ENCODE data around the gene TSPEAR. TPM values are rescaled to one million over a fixed set of nuclear protein-coding genes. Genes with fewer than 3 reads are reported as not detected.

The TSPEAR gene
- total and polyA plus RNA-seq, 3 donors from 2014 or later = 0.53 to 0.62 (median 0.55) TPM

DNA sequence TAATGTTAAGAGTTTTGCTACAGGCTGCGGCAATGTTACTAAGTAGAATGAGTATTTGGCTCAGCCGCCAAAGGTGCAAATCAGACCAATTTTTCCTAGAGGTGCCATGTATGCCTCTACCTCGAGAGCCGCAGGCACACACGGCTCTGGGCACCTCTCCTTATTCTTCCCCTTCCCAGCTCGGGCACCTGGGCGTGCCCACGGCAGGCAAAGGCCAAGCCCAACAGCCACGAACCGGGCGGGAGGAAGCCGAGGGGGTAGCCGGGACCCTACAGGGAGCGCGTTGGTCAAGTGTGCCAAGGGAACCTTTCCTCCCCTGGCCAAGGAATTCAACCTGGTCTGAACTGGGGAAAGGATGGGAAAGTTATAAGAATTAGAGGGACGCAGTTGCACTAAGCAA lies 225.1 kb downstream of the TSPEAR start:
- intact Hi-C loops (cut with DNase I; ENCODE audit: low total_unique reads) = no loop called here
- H3K9me3 ChIP-seq = no peaks in the 10 kb centered on the region
- H3K36me3 ChIP-seq (ENCODE audit: low read depth, missing control alignments) = no peaks in the 10 kb centered on the region
- no peak overlapping the region for H3K27ac ChIP-seq
- no peaks in the 10 kb centered on the region for H3K4me1 ChIP-seq
- DNase-seq = no peak
- TF ChIP-seq POLR2A (IDR thresholded peaks at IDR 0.05) = no peak
- TF ChIP-seq, protein P1, sequence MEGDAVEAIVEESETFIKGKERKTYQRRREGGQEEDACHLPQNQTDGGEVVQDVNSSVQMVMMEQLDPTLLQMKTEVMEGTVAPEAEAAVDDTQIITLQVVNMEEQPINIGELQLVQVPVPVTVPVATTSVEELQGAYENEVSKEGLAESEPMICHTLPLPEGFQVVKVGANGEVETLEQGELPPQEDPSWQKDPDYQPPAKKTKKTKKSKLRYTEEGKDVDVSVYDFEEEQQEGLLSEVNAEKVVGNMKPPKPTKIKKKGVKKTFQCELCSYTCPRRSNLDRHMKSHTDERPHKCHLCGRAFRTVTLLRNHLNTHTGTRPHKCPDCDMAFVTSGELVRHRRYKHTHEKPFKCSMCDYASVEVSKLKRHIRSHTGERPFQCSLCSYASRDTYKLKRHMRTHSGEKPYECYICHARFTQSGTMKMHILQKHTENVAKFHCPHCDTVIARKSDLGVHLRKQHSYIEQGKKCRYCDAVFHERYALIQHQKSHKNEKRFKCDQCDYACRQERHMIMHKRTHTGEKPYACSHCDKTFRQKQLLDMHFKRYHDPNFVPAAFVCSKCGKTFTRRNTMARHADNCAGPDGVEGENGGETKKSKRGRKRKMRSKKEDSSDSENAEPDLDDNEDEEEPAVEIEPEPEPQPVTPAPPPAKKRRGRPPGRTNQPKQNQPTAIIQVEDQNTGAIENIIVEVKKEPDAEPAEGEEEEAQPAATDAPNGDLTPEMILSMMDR (IDR thresholded peaks at IDR 0.05) = no peak
- 66 to 71% methylated on average over 16 of the region's 16 CpGs for WGBS, 2 donors
- H3K4me3 ChIP-seq = peak overlapping the region in 1 of 2 donors; percentile 54
- H3K27me3 ChIP-seq = no peaks in the 10 kb centered on the region

DNA sequence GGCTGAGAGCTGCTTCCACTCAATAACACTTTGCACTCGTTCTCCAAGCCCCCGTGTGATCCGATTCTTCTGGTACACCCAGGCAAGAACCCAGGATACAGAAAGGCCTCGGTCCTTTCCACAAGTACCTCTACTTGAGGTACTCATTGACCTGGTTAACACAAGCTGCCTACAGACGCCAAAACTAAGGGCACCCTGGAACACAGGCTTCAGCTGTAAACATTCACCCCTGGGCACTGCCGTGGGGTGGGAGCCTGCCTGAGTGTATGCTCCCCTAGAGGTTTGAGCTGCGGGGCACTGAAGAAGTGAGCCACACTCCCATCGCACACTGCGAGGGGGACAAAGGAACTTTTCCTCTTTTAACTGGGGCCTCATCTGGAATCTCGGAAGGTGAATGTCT lies 225.6 kb downstream of the TSPEAR start:
- WGBS, 2 donors = 48 to 65% methylated on average over 10 of the region's 10 CpGs
- peak overlapping the region; percentile 37 to 54 for H3K4me3 ChIP-seq
- TF ChIP-seq POLR2A (IDR thresholded peaks at IDR 0.05) = no peak
- TF ChIP-seq, protein P1 (IDR thresholded peaks at IDR 0.05) = no peak
- DNase-seq = no peak
- no peaks in the 10 kb centered on the region for H3K9me3 ChIP-seq
- H3K4me1 ChIP-seq = no peaks in the 10 kb centered on the region
- intact Hi-C loops (cut with DNase I; ENCODE audit: low total_unique reads) = no loop called here
- no peaks in the 10 kb centered on the region for H3K36me3 ChIP-seq (ENCODE audit: low read depth, missing control alignments)
- H3K27ac ChIP-seq = no peak overlapping the region
- no peaks in the 10 kb centered on the region for H3K27me3 ChIP-seq

DNA sequence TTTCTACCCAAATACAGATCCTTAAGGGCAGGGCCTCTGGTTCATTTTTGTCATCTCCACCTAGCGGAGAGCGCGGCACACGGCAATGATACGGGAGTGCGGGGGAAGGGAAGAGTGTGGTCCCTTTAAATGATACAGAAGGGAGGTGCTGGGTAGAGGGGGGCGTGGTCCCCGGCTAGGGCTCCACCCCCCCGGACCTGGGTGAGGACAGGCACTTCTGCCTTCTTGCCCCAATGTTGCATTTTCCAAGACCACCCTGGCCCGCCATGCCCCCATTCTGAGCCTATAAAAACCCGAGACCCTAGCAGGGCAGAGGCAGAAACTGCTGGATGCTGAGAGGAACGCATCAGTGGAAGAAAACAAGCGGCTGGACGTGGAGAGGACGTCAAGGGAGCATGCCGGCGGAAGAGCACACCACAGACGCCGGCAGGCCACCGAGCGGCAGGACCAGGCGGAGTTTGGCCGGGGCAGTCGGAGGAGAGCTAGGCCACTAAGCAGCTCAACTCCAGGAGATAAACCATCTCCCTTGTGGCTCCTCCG lies 226.0 kb downstream of the TSPEAR start:
- H3K36me3 ChIP-seq (ENCODE audit: low read depth, missing control alignments) = no peaks in the 10 kb centered on the region
- TF ChIP-seq, protein P1 (IDR thresholded peaks at IDR 0.05) = peak in 1 of 3 experiments; percentile 23
- TF ChIP-seq POLR2A (IDR thresholded peaks at IDR 0.05) = no peak
- no peaks in the 10 kb centered on the region for H3K9me3 ChIP-seq
- H3K27me3 ChIP-seq = no peaks in the 10 kb centered on the region
- DNase-seq = peak; percentile 81
- peak overlapping the region; percentile 37 to 54 for H3K4me3 ChIP-seq
- intact Hi-C loops (cut with DNase I; ENCODE audit: low total_unique reads) = no loop called here
- H3K4me1 ChIP-seq = no peaks in the 10 kb centered on the region
- 51 to 66% methylated on average over 20 to 25 of the region's 25 CpGs for WGBS, 2 donors
- H3K27ac ChIP-seq = no peak overlapping the region

DNA sequence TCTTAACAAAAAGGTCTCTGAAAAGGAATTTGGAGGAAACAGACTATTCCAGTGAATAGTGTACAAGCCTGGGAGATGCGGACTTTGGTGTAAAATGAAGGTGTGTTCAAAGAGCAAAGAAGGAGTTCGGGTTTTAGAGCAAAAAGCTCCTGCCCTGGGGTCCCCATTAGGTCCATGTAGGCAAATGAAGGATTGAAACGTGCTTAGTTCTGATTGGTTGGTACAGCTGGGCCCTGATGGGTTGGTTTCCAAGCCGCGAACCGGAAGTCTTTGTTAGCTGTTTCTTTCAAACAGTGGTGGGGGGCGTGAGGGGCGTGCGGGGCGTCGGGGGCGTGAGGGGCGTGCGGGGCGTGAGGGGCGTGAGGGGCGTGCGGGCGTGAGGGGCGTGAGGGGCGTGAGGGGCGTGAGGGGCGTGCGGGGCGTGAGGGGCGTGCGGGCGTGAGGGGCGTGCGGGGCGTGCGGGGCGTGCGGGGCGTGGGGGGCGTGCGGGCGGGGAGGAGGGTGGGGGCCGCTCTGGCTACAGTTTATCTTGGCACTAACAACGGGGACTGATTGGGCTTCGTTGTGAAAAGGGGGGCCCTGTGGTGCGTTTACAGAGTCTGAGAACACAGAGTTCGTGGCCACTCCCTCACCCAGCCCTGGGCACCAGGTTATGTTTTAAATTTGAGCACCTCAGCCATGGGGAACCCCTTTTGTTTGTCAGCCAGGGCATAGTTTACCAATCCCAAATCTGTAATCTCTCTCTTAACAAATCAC lies 226.7 kb downstream of the TSPEAR start:
- WGBS, 2 donors = 65 to 74% methylated on average over 14 to 27 of the region's 43 CpGs
- H3K4me1 ChIP-seq = no peaks in the 10 kb centered on the region
- H3K36me3 ChIP-seq (ENCODE audit: low read depth, missing control alignments) = no peaks in the 10 kb centered on the region
- peak; percentile 55 for DNase-seq
- no peak for TF ChIP-seq POLR2A (IDR thresholded peaks at IDR 0.05)
- TF ChIP-seq, protein P1 (IDR thresholded peaks at IDR 0.05) = no peak
- intact Hi-C loops (cut with DNase I; ENCODE audit: low total_unique reads) = no loop called here
- no peaks in the 10 kb centered on the region for H3K9me3 ChIP-seq
- H3K27ac ChIP-seq = no peak overlapping the region
- peak overlapping the region; percentile 37 to 54 for H3K4me3 ChIP-seq
- H3K27me3 ChIP-seq = no peaks in the 10 kb centered on the region

All from testis (tissue), 3 donors.